GM18870 (cell line): ENCODE results near the gene STIMATE.

ENCODE experiments used
- ATAC-seq: cut with Tn5 transposase; IDR thresholded peaks from one replicate; pipeline ENCODE4 v1.9.1; 2021; ENCODE audit warnings: moderate library complexity; ENCODE audit not compliant: unreplicated experiment

Gene STIMATE

DNA sequence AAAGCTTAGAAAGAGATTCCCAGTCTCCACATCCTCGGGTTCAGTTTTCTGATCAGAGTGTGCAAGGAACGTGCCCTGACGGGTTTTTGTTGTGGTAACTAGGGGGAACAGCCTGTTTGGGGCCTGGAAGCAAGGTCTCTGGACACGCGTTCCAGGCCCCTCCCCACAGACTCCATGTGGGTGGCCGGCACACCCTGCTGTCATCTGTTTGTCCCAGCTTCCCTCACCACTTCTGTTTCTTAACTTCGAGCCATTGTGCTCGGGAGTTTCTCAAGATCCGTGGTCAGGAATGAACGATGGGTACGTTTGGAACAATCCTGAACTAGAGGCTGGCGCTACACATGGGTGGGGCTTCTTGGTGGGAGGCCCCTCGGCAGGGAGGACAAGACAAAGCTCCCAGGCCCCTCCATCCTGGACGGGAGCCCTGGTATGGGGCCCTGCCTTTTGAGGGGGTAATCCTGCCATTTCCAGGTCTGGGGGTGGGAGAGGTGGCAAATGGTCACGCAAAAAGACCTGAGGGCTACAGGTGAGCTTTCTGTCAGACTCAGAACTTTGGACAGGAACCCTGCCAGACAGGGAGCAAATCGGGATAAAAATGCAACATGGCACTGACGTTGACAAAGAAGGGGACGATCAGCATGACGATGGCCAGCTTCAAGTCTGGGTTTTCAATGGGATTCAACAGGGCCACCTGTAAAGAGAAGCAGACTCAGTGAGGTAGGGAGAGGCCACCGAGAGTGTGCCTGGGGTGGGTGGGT is 54.1 kb downstream of the STIMATE start:
- ATAC-seq, result no peak

DNA sequence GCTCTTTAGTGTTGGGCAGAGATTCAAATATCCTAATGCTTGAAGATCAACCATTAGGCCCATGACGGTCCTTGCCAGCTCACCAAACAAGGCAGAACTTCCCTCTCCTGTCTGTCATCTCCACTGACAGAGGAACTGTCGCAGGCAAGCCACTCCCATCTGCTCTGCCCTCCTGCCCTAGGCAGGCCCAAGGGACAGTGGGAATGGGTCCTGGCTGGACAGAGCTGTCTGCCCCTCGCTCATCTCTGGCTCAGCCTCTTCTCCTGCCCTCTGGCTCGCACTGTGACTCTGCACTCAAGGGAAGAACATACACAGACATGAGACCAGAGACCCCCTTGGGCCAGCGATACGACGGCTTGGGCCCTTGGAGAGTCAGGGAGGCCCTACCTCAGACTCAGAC is 54.9 kb downstream of the STIMATE start:
- ATAC-seq, result no peak

DNA sequence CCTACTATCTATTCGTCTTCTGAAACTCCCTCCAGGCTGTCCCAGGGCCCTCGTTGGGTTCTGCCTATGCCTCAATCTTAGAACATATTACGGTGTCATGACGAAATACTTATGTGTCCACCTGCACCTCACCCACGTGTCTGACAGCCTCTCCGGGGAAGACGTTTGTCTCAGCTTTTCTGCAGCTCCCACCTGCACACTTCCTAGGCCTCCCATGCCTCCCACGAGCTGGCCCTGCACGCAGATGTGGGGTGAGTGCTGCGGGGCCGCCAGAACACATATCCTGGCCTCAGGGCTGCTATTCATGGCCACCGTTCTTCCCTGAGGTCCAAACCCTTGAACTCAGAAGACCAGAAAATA is 55.4 kb downstream of the STIMATE start:
- ATAC-seq, result no peak

DNA sequence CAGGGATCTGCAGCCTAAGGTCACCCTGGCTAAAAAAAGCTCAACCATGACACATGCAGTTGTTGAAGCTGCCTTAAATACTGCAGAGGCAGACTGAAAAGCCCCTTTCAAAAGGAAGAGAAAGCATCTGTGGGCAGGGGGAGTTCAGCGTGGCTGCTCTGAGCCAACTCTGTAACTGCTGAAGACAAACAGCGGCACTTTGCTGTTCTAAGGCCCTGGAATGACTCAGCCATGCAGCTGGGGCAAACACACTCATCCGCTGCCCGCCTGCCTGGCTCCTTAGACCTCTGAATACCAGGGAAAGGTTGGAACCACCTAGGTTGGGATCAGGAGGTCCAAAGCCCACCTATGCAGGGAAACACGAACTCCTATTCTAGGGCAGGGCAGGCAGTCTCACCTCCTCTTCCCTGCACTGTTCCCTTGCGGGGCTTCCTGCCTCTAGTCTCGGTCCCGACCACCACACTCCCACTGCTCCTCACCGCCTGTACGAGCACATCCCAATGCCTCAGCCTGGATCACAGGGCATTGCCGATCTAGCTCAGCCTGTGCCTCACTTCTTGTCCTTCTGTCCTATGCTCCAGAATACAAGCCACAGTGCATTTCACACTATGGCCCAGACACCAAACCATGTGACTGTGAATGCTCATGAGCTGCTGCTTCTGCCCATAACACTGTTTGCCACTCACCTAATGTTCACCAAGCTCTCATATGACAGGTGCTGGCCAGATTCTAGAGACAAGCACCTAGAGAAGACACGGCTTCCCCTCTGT is 56.0 kb downstream of the STIMATE start:
- no peak for ATAC-seq

DNA sequence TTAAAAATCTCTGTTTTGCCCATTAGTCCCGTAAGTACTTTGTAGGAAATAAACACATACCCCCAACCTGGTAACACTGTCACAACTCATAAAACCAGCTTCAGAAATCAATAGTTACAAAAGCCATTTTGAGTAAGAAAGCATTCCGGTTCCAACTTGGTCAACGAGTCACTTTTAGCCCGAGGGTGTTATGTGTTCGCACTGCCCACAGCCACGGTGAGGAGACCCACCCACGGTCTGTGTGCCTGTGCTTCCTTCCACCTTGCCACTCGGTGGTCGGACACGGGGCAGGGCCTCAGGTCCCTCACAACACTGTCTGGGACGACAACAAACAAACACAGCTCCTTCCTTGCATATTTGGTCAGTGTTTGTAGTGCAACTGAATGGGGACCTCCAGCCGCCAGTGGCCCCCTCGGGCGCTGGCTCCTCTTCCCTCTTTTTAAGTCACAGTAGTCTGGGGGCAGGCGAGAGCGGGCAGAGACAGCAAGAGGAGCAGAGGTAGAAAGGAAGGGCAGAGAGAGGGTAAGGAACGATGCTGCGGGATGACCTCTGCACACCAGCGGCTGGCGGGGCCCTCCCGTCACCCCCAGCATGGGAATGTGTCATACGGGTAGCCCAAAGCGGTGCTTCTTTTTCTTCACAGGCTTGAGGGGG is 57.3 kb downstream of the STIMATE start:
- ATAC-seq, result no peak

DNA sequence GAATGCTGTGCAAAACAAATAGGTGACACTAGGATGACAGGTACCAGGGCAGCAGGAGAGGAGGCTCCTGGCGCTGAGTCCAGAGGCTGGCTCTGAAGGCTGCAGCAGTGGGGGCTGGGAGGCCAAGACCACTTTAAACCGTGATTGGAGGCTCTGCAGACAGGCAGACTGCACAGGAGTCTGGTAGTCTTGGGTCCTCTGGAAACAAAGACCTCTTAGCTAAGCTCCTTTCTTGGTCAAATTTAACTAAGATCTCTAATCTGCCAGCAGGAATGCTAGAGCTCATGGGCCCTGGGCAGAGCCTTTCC is 58.1 kb downstream of the STIMATE start:
- ATAC-seq, result no peak

DNA sequence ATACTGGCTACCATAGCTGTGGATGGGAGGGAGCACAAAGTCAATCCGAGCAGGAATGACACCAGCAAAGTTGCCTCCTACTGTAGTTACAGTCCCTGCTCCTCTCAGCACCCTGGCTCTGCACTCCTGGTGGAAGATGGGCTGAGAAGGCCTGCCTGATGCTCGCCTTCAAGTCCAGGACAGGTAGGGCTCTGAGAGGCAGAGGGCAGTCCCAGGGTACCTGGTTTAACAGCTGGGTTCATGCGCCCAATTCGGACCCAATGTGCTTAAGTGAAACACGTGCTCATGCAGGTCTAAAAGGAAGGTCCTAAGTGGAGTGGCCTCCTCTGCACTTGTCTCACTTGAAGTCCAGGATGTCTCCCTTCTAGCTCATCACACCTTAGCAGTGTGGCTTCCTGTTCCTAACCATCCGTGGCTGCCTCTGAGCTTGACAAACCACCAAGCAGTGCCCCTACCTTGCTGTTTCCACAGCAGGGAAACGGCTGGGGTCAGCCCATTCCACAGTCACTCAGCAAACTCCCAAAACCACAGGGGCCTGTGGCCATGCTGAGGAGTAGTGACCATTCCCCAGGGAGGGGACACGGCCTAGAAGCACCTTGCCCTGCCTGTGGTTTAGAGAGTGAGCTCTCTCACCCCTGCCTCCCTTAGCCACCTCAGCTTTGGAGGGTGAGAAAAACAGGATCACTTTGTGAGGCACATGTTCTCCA is 58.6 kb downstream of the STIMATE start:
- ATAC-seq, result no peak

DNA sequence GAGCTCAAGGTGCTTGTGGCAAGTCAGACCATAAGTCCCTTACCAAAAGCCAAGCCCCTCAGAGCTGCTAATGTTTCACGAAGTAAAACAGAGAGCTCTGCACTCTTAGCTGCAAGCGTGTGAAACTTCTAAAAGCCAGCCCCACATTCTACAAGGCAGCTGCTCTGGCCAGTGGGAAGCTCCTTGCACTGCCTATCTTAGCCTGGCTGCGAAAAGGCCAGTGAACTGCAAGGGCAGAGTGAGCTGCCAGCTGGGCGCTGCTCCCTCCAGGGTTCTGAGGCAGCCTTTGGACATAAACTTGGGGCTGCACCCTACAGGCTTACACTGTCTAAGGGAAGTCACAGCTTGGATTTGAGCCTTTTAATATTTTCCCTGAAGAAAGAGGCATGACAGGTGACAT is 60.4 kb downstream of the STIMATE start:
- no peak for ATAC-seq

DNA sequence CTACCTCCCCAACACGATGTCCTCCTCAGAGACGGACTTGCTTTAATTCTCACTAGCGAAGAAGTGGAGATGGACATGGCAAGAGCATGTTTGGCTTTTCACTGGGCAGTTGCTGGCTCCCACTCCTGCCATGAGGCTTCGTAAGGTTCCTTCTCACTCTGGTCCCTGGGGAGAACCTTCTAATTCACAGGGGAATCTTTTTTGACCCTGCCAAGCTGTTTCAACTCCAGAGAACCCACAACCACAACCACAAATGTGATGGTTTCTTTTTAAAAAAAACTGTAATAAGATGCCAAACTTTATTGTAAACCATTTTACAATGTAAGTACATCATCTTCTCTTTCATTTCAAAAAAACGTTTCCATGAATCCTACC is 60.9 kb downstream of the STIMATE start:
- no peak for ATAC-seq

DNA sequence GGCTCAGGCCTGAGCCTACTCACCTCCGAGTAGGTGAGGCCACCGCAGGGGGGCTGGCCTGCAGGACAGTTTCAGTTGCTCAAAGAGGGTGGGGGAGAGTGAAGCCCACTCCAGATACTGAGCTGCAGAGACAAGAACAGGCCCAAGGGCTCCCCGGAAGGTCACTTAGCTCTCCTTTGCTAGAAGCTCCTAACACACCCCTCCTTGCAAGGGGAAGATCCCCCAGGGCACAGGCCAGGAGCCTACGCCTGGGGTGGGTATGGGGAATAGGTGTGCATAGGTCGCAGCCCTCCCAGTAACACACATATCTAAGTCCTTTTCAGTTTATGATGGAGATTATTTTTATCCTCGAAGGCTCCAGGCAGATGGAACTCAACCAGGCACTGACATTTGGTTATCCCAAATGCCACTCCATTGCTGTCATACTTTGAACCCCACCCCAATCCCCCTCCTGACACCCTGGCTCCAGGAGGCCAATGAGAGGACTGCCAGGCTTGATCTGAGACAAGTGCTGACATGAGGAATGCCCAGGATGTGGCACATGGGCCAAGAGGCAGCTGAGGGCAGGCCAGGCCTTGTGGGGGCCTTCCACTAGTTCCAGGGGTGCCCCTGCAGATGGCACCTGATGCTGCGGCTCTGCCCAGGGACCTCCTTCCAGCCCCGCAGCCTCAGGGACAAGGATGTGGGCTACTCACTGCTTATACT is 61.4 kb downstream of the STIMATE start:
- ATAC-seq, result no peak

DNA sequence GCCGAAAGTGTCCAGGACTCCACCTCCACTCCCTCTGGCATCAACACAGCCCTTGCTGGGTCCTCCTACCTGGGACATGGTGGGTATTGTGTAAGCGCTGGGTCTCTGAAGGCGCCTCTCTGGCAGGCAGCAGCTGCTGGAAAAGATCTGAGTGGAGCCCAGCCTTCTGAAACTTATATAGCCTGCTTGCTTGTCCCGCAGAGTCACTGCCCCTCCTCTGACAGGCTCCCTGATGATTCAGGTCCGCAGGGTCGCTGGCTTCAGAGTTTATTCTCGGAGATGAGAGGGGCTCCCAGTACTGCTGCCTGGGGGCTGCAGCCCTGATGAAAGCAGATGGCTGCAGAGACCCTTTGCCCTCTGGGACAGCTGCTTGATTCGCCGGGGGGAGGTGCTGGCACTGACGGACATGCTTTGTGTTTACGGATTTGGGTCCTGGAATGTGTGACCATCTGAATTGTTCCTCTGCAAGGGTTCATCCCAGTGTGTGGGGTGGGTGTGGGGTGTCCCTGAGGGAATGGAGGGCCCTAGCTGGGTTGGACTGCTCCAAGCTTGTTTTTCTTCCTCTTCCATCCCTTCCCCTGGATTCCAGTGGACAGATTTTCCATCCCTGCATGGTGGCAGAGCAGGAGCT is 62.4 kb downstream of the STIMATE start, which contains the start of gene MUSTN1:
TSS of gene MUSTN1 (minus strand) at position 149 of the 631 bp plus-strand sequence. CDS start at position 78, 71 bp downstream.
- no peak for ATAC-seq

DNA sequence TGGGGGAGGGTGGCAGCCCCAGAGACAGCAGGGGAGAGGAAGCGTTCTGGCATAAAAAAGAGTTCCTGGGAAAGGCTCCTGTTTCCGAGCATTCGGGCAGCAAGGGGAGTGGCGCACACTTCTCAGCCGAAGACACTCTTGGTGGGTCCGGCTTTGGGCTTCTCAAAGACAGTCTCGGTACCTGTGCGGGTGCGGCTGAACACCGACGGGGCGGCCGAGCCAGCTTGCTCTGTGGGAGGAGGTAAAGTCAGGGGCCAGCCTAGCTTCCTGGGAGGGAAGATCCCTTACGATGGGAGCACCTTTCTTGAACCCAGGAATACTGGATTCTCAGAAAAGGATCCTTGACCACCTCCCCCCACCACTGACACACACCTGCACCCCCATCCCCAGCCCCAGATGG is 64.1 kb downstream of the STIMATE start:
- no peak for ATAC-seq

DNA sequence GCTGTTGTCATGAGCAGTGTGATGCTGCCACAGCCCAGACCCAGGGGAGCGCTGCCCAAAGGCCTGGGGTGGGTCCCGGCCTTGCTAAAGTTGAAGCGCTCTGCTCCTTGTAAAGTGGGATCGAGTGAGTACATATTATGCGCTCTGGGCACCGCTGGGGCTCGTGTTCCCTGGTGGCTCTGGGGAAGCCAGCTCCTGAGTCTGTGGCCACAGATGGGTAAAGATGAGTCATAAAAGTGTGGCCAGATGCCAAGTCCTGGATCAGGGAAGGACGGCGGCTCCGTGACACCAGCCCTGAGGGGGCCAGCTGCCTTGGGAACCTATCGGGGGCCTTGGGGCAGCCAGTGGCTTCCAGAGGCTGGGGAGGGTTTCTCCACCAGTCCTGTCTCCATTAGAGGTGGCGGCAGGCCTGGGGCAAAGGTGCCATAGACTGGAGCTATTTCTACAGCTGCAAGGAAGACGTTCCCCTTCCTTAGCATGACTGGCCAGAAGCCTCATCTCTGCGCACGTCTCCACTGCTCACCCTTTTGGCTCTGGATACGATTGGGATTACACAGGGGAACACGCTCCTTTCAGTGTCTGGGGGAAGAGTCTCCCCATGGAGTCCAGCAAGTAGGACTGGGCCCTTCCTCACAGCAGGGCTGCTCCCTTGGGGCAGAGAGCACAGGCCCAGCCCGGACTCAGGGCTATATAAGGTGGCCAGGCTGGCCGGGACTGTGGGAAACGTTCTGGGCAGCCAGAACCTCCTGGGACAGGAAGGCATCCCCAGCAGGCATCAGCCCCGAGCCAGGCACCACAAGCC is 65.6 kb downstream of the STIMATE start:
- no peak for ATAC-seq

DNA sequence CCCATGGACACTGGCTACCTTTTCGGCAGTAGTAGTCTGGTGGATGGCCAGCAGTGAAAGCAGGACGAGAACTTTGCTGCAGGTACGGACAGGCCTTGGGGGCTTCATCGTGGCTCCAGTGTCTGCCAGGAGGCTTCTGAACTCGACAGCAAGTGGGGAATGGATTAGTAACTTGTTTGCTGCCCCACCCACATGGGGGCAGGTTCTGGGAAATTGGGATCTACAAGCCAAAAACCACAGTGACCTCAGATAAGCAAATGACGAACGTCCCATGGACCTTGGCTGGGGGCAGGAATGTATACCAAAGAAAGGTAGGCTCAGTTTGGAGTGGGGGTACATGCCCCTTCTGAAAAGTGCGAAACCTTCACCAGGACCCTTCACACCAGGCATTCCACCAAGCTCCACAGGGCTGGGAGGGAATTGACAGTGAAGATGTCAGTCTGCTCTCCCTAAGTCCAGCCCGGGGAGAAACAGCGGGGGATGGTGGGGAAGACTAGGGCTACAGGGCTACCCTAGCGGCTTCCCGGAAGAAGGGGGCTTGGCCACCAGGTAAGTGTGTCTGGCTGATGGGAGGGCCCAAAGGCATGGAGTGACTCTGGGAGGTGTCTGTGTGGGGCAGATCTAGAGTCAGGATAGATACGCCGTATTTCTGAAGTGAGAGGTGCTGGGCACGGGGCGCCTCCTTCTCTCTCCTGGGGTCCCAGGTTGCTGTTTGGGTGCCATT is 66.7 kb downstream of the STIMATE start, which contains the start of gene ITIH4:
TSS of gene ITIH4 (minus strand) at position 138 of the 724 bp plus-strand sequence. CDS start at position 108, 30 bp downstream.
- ATAC-seq, result no peak

DNA sequence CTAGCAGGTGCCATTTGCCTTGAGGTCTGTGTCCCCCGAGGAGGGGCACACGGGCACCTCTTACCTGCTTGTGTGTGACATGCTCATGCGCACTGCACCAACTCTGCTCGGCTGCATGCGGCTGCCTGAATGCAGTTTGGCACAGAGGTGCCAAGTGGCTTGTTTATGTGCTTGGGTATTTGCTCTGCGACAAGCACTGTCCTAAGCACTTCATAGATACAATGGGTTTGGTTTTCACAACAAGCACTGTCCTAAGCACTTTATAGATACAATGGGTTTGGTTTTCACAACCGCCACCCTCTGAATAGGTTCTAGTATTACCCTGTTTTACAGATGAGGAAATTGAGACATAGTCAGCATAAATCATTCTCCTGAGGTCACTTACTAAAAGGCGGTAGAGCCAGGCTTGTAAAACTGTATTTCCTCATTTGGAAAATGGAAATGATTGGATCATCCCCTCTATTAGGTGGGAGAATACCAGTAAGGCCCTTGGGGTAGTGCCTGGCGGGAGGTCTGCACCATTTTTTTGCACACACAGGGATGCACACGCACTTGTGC is 67.4 kb downstream of the STIMATE start:
- no peak for ATAC-seq

DNA sequence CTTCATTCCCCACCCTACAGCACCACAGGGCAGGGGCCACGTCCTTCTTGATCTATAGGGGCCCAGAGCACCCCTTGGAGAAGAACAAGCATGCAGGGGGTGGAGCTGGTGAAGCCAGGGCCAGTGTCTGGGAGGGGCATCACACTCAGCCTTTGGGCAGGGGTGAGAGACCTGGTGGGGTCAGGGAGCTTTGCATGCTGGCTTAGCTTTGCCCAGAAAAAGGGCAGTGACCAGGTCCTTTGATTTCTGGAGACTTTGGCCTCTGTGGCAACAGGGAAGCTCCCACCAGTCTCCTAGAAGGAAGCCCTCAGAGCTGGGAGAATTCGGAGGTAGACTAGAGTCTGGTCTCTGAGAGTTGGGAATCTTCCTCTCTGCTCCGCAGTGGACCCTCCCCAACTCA is 67.9 kb downstream of the STIMATE start:
- no peak for ATAC-seq

DNA sequence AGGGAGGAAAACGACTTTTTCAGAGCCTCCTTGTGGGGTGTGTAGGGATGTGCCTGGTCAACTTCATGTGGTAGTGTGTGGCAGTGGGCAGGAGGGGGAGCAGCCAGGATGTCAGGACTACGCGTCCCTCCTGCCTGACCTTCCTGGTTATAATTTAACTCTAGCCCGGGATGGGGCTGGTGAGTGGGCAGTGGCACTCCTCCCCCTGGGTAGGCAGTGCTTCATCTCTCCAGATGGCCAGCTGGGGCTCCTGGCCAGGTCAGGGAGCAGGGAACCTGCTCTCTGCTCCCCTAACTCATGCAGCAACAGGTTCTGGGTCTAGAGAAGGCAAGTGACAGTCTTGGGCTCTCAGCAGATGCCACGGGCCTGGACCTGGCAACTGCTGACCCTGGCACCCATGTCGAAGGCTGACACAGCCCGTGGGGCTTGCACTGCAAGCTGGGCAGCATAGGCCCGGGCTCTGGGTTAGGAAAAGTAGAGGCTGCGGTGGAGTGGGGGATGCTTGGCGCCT is 69.4 kb downstream of the STIMATE start:
- ATAC-seq, result no peak

DNA sequence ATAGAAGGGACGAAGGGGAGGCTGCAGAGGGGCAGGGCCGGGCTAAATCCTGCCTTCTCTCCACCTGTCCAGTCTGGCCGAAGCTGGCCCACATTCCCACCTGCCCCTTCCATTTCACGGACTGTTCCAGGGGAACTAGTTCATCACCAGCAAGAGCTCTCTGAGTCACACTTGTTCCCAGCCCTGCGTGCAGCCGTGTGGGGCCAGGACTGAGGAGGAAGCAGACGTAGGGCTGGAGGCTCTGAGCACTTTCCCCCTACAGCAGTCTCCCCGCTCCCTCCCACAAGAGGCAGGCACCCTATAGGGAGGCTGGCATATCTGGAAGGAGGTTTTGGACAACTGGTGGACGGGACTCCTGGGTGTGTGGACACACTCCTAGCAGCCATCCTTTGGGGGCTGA is 69.9 kb downstream of the STIMATE start:
- ATAC-seq, result no peak
